H1 (cell line): ENCODE results near the gene CRKL. TPM values are rescaled to one million over a fixed set of nuclear protein-coding genes. Genes with fewer than 3 reads are reported as not detected.

Experiments used
- CTCF ChIA-PET: fragments of 300-600 bp; sonication (Branson Sonifier 250); formaldehyde crosslinking; loops from one replicate; lab custom pipeline; 2021; ENCODE audit not compliant: partially characterized antibody; lab: Charles Lee
- POLR2A ChIA-PET: fragments of 300-600 bp; sonication (Branson Sonifier 250); formaldehyde crosslinking; loops from one replicate; lab custom pipeline; 2021; ENCODE audit warnings: inconsistent platforms; ENCODE audit not compliant: partially characterized antibody; lab: Charles Lee
- DNase-seq, 2 experiments: peaks; one replicate each; pipeline versions ENCODE4 v3.0.0 to v3.0.0-alpha.2; 2010 to 2022; ENCODE audit warnings: low spot score in 2 of 2, low read depth in 1 of 2, mixed read lengths in 1 of 2
- FAIRE-seq: peaks from 2 replicates; lab custom pipeline; 2011; peaks lifted over from hg19 to GRCh38; lab: Jason Lieb, UNC
- H2AFZ ChIP-seq: 2 replicates; pipeline ENCODE4 v1.8.1; 2012; ENCODE audit warnings: low read length, inconsistent platforms
- H2AK5ac ChIP-seq: 2 replicates; pipeline ENCODE4 v1.6.1; 2013; ENCODE audit warnings: low read depth, low read length
- H2BK120ac ChIP-seq: replicated peaks from 2 replicates; pipeline ENCODE3; 2013; ENCODE audit warnings: low read depth, low read length, inconsistent platforms
- H2BK12ac ChIP-seq: 2 replicates; pipeline ENCODE4 v1.6.1; 2013; ENCODE audit warnings: low read depth, low read length
- H2BK15ac ChIP-seq: 2 replicates; pipeline ENCODE4 v1.6.1; 2013; ENCODE audit warnings: low read length
- H2BK20ac ChIP-seq: 2 replicates; pipeline ENCODE4 v1.6.1; 2013; ENCODE audit warnings: low read length
- H2BK5ac ChIP-seq: 2 replicates; pipeline ENCODE4 v1.6.1; 2013; ENCODE audit warnings: low read depth, low read length
- H3K14ac ChIP-seq: 2 replicates; pipeline ENCODE4 v1.6.1; 2013; ENCODE audit warnings: inconsistent platforms; ENCODE audit not compliant: insufficient read length
- H3K18ac ChIP-seq: 2 replicates; pipeline ENCODE4 v1.6.1; 2013; ENCODE audit warnings: low read length; ENCODE audit errors: extremely low read depth
- H3K23ac ChIP-seq: 2 replicates; pipeline ENCODE4 v1.6.1; 2013; ENCODE audit warnings: inconsistent platforms; ENCODE audit not compliant: insufficient read length
- H3K23me2 ChIP-seq: 2 replicates; pipeline ENCODE4 v1.6.1; 2013; ENCODE audit warnings: low read depth, low read length
- H3K27ac ChIP-seq: 2 replicates; pipeline ENCODE4 v1.6.1; 2011; ENCODE audit warnings: low read depth, low read length, inconsistent platforms
- H3K27me3 ChIP-seq, 4 experiments: replicated peaks in 1 of 4; 1 replicate in 1 of 4; 2 replicates in 3 of 4; pipeline versions ENCODE4 v1.6.1 to v1.8.1; 2011 to 2013; ENCODE audit warnings: low read length in 3 of 4, mild to moderate bottlenecking in 3 of 4, inconsistent platforms in 2 of 4, mixed read lengths in 2 of 4, moderate library complexity in 1 of 4; ENCODE audit not compliant: control insufficient read depth in 3 of 4, insufficient read depth in 3 of 4; ENCODE audit errors: extremely low read depth in 1 of 4
- H3K36me3 ChIP-seq, 4 experiments: 2 replicates each; pipeline versions ENCODE4 v1.6.1 to v1.8.1; 2011 to 2013; ENCODE audit warnings: mild to moderate bottlenecking in 4 of 4, low read length in 3 of 4, moderate library complexity in 2 of 4, control low read depth in 1 of 4, inconsistent platforms in 1 of 4; ENCODE audit not compliant: insufficient read depth in 4 of 4, control insufficient read depth in 2 of 4
- H3K4ac ChIP-seq: replicated peaks from 2 replicates; pipeline ENCODE3; 2013; ENCODE audit warnings: low read length, low read depth, mixed read lengths, inconsistent platforms; ENCODE audit not compliant: insufficient read length
- H3K4me1 ChIP-seq, 4 experiments: replicated peaks in 1 of 4; 1 replicate in 1 of 4; 2 replicates in 3 of 4; pipeline versions ENCODE4 v1.6.1 to v1.8.1; 2011 to 2013; ENCODE audit warnings: low read length in 3 of 4, inconsistent platforms in 2 of 4, mixed read lengths in 1 of 4; ENCODE audit not compliant: insufficient read depth in 4 of 4, control insufficient read depth in 3 of 4
- H3K4me2 ChIP-seq, 2 experiments: 2 replicates each; pipeline versions ENCODE4 v1.6.1 to v1.8.1; 2011 to 2013; ENCODE audit warnings: low read depth in 2 of 2, low read length in 2 of 2, control low read depth in 1 of 2, inconsistent platforms in 1 of 2, mild to moderate bottlenecking in 1 of 2; ENCODE audit not compliant: insufficient read depth in 1 of 2
- H3K4me3 ChIP-seq, 4 experiments: fragments of 200-600, 300-600 bp in 1 of 4; sonication (generic), shearing (Covaris generic), sonication (Bioruptor Twin) in 1 of 4; 2 replicates each; pipeline versions ENCODE4 v1.5.1 to v1.8.1; 2011 to 2016; ENCODE audit warnings: low read length in 4 of 4, low read depth in 3 of 4, control low read depth in 2 of 4, inconsistent platforms in 2 of 4, mild to moderate bottlenecking in 2 of 4, mixed read lengths in 1 of 4, moderate library complexity in 1 of 4; ENCODE audit not compliant: insufficient read depth in 2 of 4; ENCODE audit errors: extremely low read depth in 1 of 4
- H3K56ac ChIP-seq: replicated peaks from 2 replicates; pipeline ENCODE3; 2013; ENCODE audit warnings: low read depth, mild to moderate bottlenecking, mixed read lengths, low read length, inconsistent platforms; ENCODE audit not compliant: insufficient read length
- H3K79me1 ChIP-seq: 2 replicates; pipeline ENCODE4 v1.6.1; 2013; ENCODE audit warnings: low read depth, low read length, control low read depth
- H3K79me2 ChIP-seq, 2 experiments: 2 replicates each; pipeline versions ENCODE4 v1.6.1 to v1.8.1; 2012 to 2013; ENCODE audit warnings: low read length in 2 of 2, mild to moderate bottlenecking in 2 of 2, inconsistent platforms in 1 of 2; ENCODE audit not compliant: insufficient read depth in 2 of 2, control insufficient read depth in 1 of 2
- H3K9ac ChIP-seq, 4 experiments: replicated peaks in 1 of 4; 1 replicate in 1 of 4; 2 replicates in 3 of 4; pipeline versions ENCODE4 v1.6.1 to v1.8.1; 2011 to 2013; ENCODE audit warnings: low read depth in 3 of 4, low read length in 3 of 4, control low read depth in 2 of 4, mild to moderate bottlenecking in 2 of 4, moderate library complexity in 2 of 4, inconsistent platforms in 1 of 4; ENCODE audit errors: extremely low read depth in 1 of 4
- H3K9me3 ChIP-seq, 2 experiments: 2 replicates each; pipeline versions ENCODE4 v1.6.1 to v1.8.1; 2012 to 2013; ENCODE audit warnings: mild to moderate bottlenecking in 2 of 2, moderate library complexity in 2 of 2, control low read depth in 1 of 2, inconsistent platforms in 1 of 2, low read depth in 1 of 2, low read length in 1 of 2, mixed read lengths in 1 of 2; ENCODE audit not compliant: insufficient read depth in 2 of 2
- H4K20me1 ChIP-seq, 2 experiments: replicated peaks in 1 of 2; 2 replicates each; pipeline versions ENCODE3 to v1.8.1; 2011 to 2013; ENCODE audit warnings: inconsistent platforms in 2 of 2, low read length in 2 of 2, mild to moderate bottlenecking in 1 of 2; ENCODE audit not compliant: insufficient read depth in 2 of 2, control insufficient read depth in 1 of 2
- H4K5ac ChIP-seq: 2 replicates; pipeline ENCODE4 v1.6.1; 2013; ENCODE audit warnings: low read length, low read depth, mixed read lengths, inconsistent platforms; ENCODE audit not compliant: insufficient read length
- H4K8ac ChIP-seq: 2 replicates; pipeline ENCODE4 v1.8.0; 2013; ENCODE audit warnings: mild to moderate bottlenecking, moderate library complexity, low read length, inconsistent platforms; ENCODE audit not compliant: insufficient read depth; ENCODE audit errors: extremely low read depth
- H4K91ac ChIP-seq: replicated peaks from 2 replicates; pipeline ENCODE3; 2013; ENCODE audit warnings: low read length, mixed read lengths, inconsistent platforms; ENCODE audit not compliant: insufficient read length
- CEBPB ChIP-seq: IDR thresholded peaks from 2 replicates; pipeline ENCODE4 v1.6.1; 2012; ENCODE audit warnings: low read depth, low read length
- SP2 ChIP-seq: IDR thresholded peaks from 2 replicates; pipeline ENCODE4 v1.6.1; 2012; ENCODE audit warnings: mild to moderate bottlenecking, low read length, inconsistent platforms
- TEAD4 ChIP-seq: IDR thresholded peaks from 2 replicates; pipeline ENCODE4 v1.6.1; 2012; ENCODE audit warnings: low read depth, low read length, inconsistent platforms, mixed read lengths
- WGBS, 2 experiments: shearing (Covaris generic) in 1 of 2; methylation state at CpG; one replicate each; pipeline versions ENCODE4 v1.1.6 to v1.1.7; 2013 to 2015; ENCODE audit warnings: low lambda C conversion rate in 2 of 2, mixed read lengths in 2 of 2, inconsistent platforms in 1 of 2, low coverage in 1 of 2, missing lambda C conversion rate in 1 of 2; ENCODE audit not compliant: insufficient replicate concordance in 2 of 2, insufficient coverage in 1 of 2, insufficient read length in 1 of 2; ENCODE audit errors: extremely low coverage in 1 of 2, missing lambda C conversion rate in 1 of 2; 5-methylcytosine and 5-hydroxymethylcytosine counted together
- polyA plus RNA-seq, 7 experiments: library from polyadenylated mRNA; depleted of rRNA in 3 of 7; stranded (reverse) in 5 of 7; unstranded in 2 of 7; fragments of >200 nt in 5 of 7; fragments of 200-250 nt in 2 of 7; gene quantifications; 1 replicate in 5 of 7; 2 replicates in 1 of 7; 4 replicates in 1 of 7; pipeline versions ENCODE4 v1.2.1 to v1.2.3, GENCODE V29; 2011 to 2013; ENCODE audit warnings: missing spikeins in 2 of 7, mixed read lengths in 2 of 7
- total RNA-seq: library from RNA; stranded (reverse); fragmentation: NEBNext Ultra II Directional; extraction: Animal tissue kit (Norgen Biotek cat#: 25700); gene quantifications from 2 replicates; pipeline ENCODE4 v1.2.1, GENCODE V29; 2021
- TF ChIP-seq, protein P1 (sequence below): IDR thresholded peaks from 2 replicates; pipeline ENCODE4 v1.6.1; 2012; ENCODE audit warnings: inconsistent platforms

The CRKL gene
- total and polyA plus RNA-seq, 2 of the 8 experiments (the other 6 are each of a cell fraction or from before 2014, with no cell fraction given) = 34.5 to 94.5 TPM

DNA sequence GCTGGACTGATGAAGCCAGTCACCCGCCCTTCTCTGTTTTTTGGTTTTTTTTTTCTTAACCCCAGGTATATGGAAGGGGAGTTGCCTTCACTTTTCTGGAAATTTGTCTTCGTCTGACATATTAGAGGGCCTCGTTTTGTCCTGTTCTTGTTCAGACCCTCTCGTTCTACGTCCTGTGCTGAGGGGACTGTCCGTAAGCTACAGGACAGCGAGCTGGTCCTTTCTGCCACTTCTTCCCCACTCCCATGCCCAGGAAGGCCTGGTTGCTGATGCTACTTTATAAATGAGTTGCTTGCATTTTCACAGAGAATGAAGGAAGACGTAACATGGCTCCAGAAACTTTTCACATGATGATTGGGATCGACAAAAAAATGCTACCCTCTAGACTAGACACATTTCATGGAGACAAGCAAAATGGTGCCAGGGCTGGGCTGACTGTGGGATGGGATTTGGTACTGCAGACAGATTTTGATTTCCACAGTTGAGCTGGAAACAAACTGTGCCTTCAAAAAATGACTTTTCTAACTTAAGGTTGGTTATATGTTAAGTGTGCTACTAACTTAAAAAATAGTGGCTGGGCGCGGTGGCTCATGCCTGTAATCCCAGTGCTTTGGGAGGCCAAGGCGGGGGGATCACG, 27.2 kb upstream of the CRKL start:
- Histone ChIP-seq H4K8ac (no peak overlapping the region), H3K4me2 (no peak overlapping the region), H3K4me3 (no peak overlapping the region), H3K9me3 (no peaks in the 10 kb centered on the region), H2BK120ac (no peak overlapping the region), H2BK20ac (no peak overlapping the region), H3K14ac (no peak overlapping the region), H2BK5ac (no peak overlapping the region), H3K79me1 (no peaks in the 10 kb centered on the region), H4K91ac (no peak overlapping the region), H2BK15ac (no peak overlapping the region), H3K56ac (no peak overlapping the region), H3K23me2 (no peaks in the 10 kb centered on the region), H3K18ac (no peak overlapping the region), H3K27me3 (no peaks in the 10 kb centered on the region), H3K27ac (no peak overlapping the region), H2AK5ac (no peak overlapping the region), H3K36me3 (peaks cover 0 to 5% (median 3%) of the 10 kb centered on the region in 4 experiments; a peak in 3 of 8 replicates), H4K5ac (no peak overlapping the region), H3K4ac (no peak overlapping the region), H3K79me2 (no peaks in the 10 kb centered on the region), H4K20me1 (no peaks in the 10 kb centered on the region), H3K4me1 (peaks cover 0 to 2% (median 0%) of the 10 kb centered on the region in 4 experiments; a peak in 1 of 7 replicates), H2BK12ac (no peak overlapping the region), H3K23ac (no peak overlapping the region), H2AFZ (no peak overlapping the region), H3K9ac (no peak overlapping the region)
- 90% methylated on average over 13 of the region's 13 CpGs; no CpG with 5 or more reads in 1 of the 2 experiments for WGBS, 2 experiments
- TF ChIP-seq TEAD4 = no peak
- TF ChIP-seq CEBPB = no peak
- TF ChIP-seq SP2 = no peak
- TF ChIP-seq, protein P1, sequence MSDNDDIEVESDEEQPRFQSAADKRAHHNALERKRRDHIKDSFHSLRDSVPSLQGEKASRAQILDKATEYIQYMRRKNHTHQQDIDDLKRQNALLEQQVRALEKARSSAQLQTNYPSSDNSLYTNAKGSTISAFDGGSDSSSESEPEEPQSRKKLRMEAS = no peak
- no peak for FAIRE-seq
- ChIA-PET CTCF (interaction anchor here (0.8 to 1.4 kb wide), 4 partner anchors 15 to 106 kb away, joined by 3 to 4 read pairs (median 4); no protein-coding TSS in a partner anchor), POLR2A (no interaction called here)
- DNase-seq = no peak
